H1 (cell line): ENCODE results near the gene FGF2. TPM values are rescaled to one million over a fixed set of nuclear protein-coding genes. Genes with fewer than 3 reads are reported as not detected.

Experiments
- CTCF ChIA-PET: fragments of 300-600 bp; sonication (Branson Sonifier 250); formaldehyde crosslinking; loops from one replicate; lab custom pipeline; 2021; ENCODE audit not compliant: partially characterized antibody; lab: Charles Lee
- POLR2A ChIA-PET: fragments of 300-600 bp; sonication (Branson Sonifier 250); formaldehyde crosslinking; loops from one replicate; lab custom pipeline; 2021; ENCODE audit warnings: inconsistent platforms; ENCODE audit not compliant: partially characterized antibody; lab: Charles Lee
- DNase-seq, 2 experiments: peaks; one replicate each; pipeline versions ENCODE4 v3.0.0 to v3.0.0-alpha.2; 2010 to 2022; ENCODE audit warnings: low spot score in 2 of 2, low read depth in 1 of 2, mixed read lengths in 1 of 2
- FAIRE-seq: peaks from 2 replicates; lab custom pipeline; 2011; peaks lifted over from hg19 to GRCh38; lab: Jason Lieb, UNC
- H2AFZ ChIP-seq: 2 replicates; pipeline ENCODE4 v1.8.1; 2012; ENCODE audit warnings: low read length, inconsistent platforms
- H2AK5ac ChIP-seq: 2 replicates; pipeline ENCODE4 v1.6.1; 2013; ENCODE audit warnings: low read depth, low read length
- H2BK120ac ChIP-seq: replicated peaks from 2 replicates; pipeline ENCODE3; 2013; ENCODE audit warnings: low read depth, low read length, inconsistent platforms
- H2BK12ac ChIP-seq: 2 replicates; pipeline ENCODE4 v1.6.1; 2013; ENCODE audit warnings: low read depth, low read length
- H2BK15ac ChIP-seq: 2 replicates; pipeline ENCODE4 v1.6.1; 2013; ENCODE audit warnings: low read length
- H2BK20ac ChIP-seq: 2 replicates; pipeline ENCODE4 v1.6.1; 2013; ENCODE audit warnings: low read length
- H2BK5ac ChIP-seq: 2 replicates; pipeline ENCODE4 v1.6.1; 2013; ENCODE audit warnings: low read depth, low read length
- H3K14ac ChIP-seq: 2 replicates; pipeline ENCODE4 v1.6.1; 2013; ENCODE audit warnings: inconsistent platforms; ENCODE audit not compliant: insufficient read length
- H3K18ac ChIP-seq: 2 replicates; pipeline ENCODE4 v1.6.1; 2013; ENCODE audit warnings: low read length; ENCODE audit errors: extremely low read depth
- H3K23ac ChIP-seq: 2 replicates; pipeline ENCODE4 v1.6.1; 2013; ENCODE audit warnings: inconsistent platforms; ENCODE audit not compliant: insufficient read length
- H3K23me2 ChIP-seq: 2 replicates; pipeline ENCODE4 v1.6.1; 2013; ENCODE audit warnings: low read depth, low read length
- H3K27ac ChIP-seq: 2 replicates; pipeline ENCODE4 v1.6.1; 2011; ENCODE audit warnings: low read depth, low read length, inconsistent platforms
- H3K27me3 ChIP-seq, 4 experiments: replicated peaks in 1 of 4; 1 replicate in 1 of 4; 2 replicates in 3 of 4; pipeline versions ENCODE4 v1.6.1 to v1.8.1; 2011 to 2013; ENCODE audit warnings: low read length in 3 of 4, mild to moderate bottlenecking in 3 of 4, inconsistent platforms in 2 of 4, mixed read lengths in 2 of 4, moderate library complexity in 1 of 4; ENCODE audit not compliant: control insufficient read depth in 3 of 4, insufficient read depth in 3 of 4; ENCODE audit errors: extremely low read depth in 1 of 4
- H3K36me3 ChIP-seq, 4 experiments: 2 replicates each; pipeline versions ENCODE4 v1.6.1 to v1.8.1; 2011 to 2013; ENCODE audit warnings: mild to moderate bottlenecking in 4 of 4, low read length in 3 of 4, moderate library complexity in 2 of 4, control low read depth in 1 of 4, inconsistent platforms in 1 of 4; ENCODE audit not compliant: insufficient read depth in 4 of 4, control insufficient read depth in 2 of 4
- H3K4ac ChIP-seq: replicated peaks from 2 replicates; pipeline ENCODE3; 2013; ENCODE audit warnings: low read length, low read depth, mixed read lengths, inconsistent platforms; ENCODE audit not compliant: insufficient read length
- H3K4me1 ChIP-seq, 4 experiments: replicated peaks in 1 of 4; 1 replicate in 1 of 4; 2 replicates in 3 of 4; pipeline versions ENCODE4 v1.6.1 to v1.8.1; 2011 to 2013; ENCODE audit warnings: low read length in 3 of 4, inconsistent platforms in 2 of 4, mixed read lengths in 1 of 4; ENCODE audit not compliant: insufficient read depth in 4 of 4, control insufficient read depth in 3 of 4
- H3K4me2 ChIP-seq, 2 experiments: 2 replicates each; pipeline versions ENCODE4 v1.6.1 to v1.8.1; 2011 to 2013; ENCODE audit warnings: low read depth in 2 of 2, low read length in 2 of 2, control low read depth in 1 of 2, inconsistent platforms in 1 of 2, mild to moderate bottlenecking in 1 of 2; ENCODE audit not compliant: insufficient read depth in 1 of 2
- H3K4me3 ChIP-seq, 4 experiments: fragments of 200-600, 300-600 bp in 1 of 4; sonication (generic), shearing (Covaris generic), sonication (Bioruptor Twin) in 1 of 4; 2 replicates each; pipeline versions ENCODE4 v1.5.1 to v1.8.1; 2011 to 2016; ENCODE audit warnings: low read length in 4 of 4, low read depth in 3 of 4, control low read depth in 2 of 4, inconsistent platforms in 2 of 4, mild to moderate bottlenecking in 2 of 4, mixed read lengths in 1 of 4, moderate library complexity in 1 of 4; ENCODE audit not compliant: insufficient read depth in 2 of 4; ENCODE audit errors: extremely low read depth in 1 of 4
- H3K56ac ChIP-seq: replicated peaks from 2 replicates; pipeline ENCODE3; 2013; ENCODE audit warnings: low read depth, mild to moderate bottlenecking, mixed read lengths, low read length, inconsistent platforms; ENCODE audit not compliant: insufficient read length
- H3K79me1 ChIP-seq: 2 replicates; pipeline ENCODE4 v1.6.1; 2013; ENCODE audit warnings: low read depth, low read length, control low read depth
- H3K79me2 ChIP-seq, 2 experiments: 2 replicates each; pipeline versions ENCODE4 v1.6.1 to v1.8.1; 2012 to 2013; ENCODE audit warnings: low read length in 2 of 2, mild to moderate bottlenecking in 2 of 2, inconsistent platforms in 1 of 2; ENCODE audit not compliant: insufficient read depth in 2 of 2, control insufficient read depth in 1 of 2
- H3K9ac ChIP-seq, 4 experiments: replicated peaks in 1 of 4; 1 replicate in 1 of 4; 2 replicates in 3 of 4; pipeline versions ENCODE4 v1.6.1 to v1.8.1; 2011 to 2013; ENCODE audit warnings: low read depth in 3 of 4, low read length in 3 of 4, control low read depth in 2 of 4, mild to moderate bottlenecking in 2 of 4, moderate library complexity in 2 of 4, inconsistent platforms in 1 of 4; ENCODE audit errors: extremely low read depth in 1 of 4
- H3K9me3 ChIP-seq, 2 experiments: 2 replicates each; pipeline versions ENCODE4 v1.6.1 to v1.8.1; 2012 to 2013; ENCODE audit warnings: mild to moderate bottlenecking in 2 of 2, moderate library complexity in 2 of 2, control low read depth in 1 of 2, inconsistent platforms in 1 of 2, low read depth in 1 of 2, low read length in 1 of 2, mixed read lengths in 1 of 2; ENCODE audit not compliant: insufficient read depth in 2 of 2
- H4K20me1 ChIP-seq, 2 experiments: replicated peaks in 1 of 2; 2 replicates each; pipeline versions ENCODE3 to v1.8.1; 2011 to 2013; ENCODE audit warnings: inconsistent platforms in 2 of 2, low read length in 2 of 2, mild to moderate bottlenecking in 1 of 2; ENCODE audit not compliant: insufficient read depth in 2 of 2, control insufficient read depth in 1 of 2
- H4K5ac ChIP-seq: 2 replicates; pipeline ENCODE4 v1.6.1; 2013; ENCODE audit warnings: low read length, low read depth, mixed read lengths, inconsistent platforms; ENCODE audit not compliant: insufficient read length
- H4K8ac ChIP-seq: 2 replicates; pipeline ENCODE4 v1.8.0; 2013; ENCODE audit warnings: mild to moderate bottlenecking, moderate library complexity, low read length, inconsistent platforms; ENCODE audit not compliant: insufficient read depth; ENCODE audit errors: extremely low read depth
- H4K91ac ChIP-seq: replicated peaks from 2 replicates; pipeline ENCODE3; 2013; ENCODE audit warnings: low read length, mixed read lengths, inconsistent platforms; ENCODE audit not compliant: insufficient read length
- CBX8 ChIP-seq: fragments of 300-800, 300-1000 bp; sonication (generic); IDR thresholded peaks from 2 replicates; pipeline ENCODE4 v1.7.1; 2016; ENCODE audit warnings: low read depth, low read length, borderline replicate concordance
- E2F6 ChIP-seq: IDR thresholded peaks from 2 replicates; pipeline ENCODE4 v1.6.1; 2012; ENCODE audit warnings: inconsistent platforms
- KDM4A ChIP-seq: IDR thresholded peaks from one replicate; pipeline ENCODE4 v1.7.1; 2012; ENCODE audit warnings: low read depth, mild to moderate bottlenecking, moderate library complexity, low read length, inconsistent platforms; ENCODE audit not compliant: severe bottlenecking
- MAFK ChIP-seq: IDR thresholded peaks from 2 replicates; pipeline ENCODE4 v1.6.1; 2012; ENCODE audit warnings: low read depth, mild to moderate bottlenecking, improper control_type of control experiment, low read length
- SUZ12 ChIP-seq: fragments of 200-600 bp; sonication (generic); IDR thresholded peaks from 2 replicates; pipeline ENCODE4 v1.6.1; 2012; ENCODE audit warnings: mild to moderate bottlenecking, inconsistent platforms, low read length, moderate library complexity, mixed read lengths
- TAF7 ChIP-seq: optimal IDR thresholded peaks from 2 replicates; pipeline ENCODE3; 2011; ENCODE audit warnings: low read depth, mild to moderate bottlenecking, inconsistent platforms, low read length, moderate library complexity, borderline replicate concordance
- TBP ChIP-seq: IDR thresholded peaks from 2 replicates; pipeline ENCODE4 v1.6.1; 2011; ENCODE audit warnings: low read depth, low read length, improper control_type of control experiment
- USF2 ChIP-seq: IDR thresholded peaks from 2 replicates; pipeline ENCODE4 v1.6.1; 2011; ENCODE audit warnings: low read length, improper control_type of control experiment
- whole genome bisulfite sequencing, 2 experiments: shearing (Covaris generic) in 1 of 2; methylation state at CpG; one replicate each; pipeline versions ENCODE4 v1.1.6 to v1.1.7; 2013 to 2015; ENCODE audit warnings: low lambda C conversion rate in 2 of 2, mixed read lengths in 2 of 2, inconsistent platforms in 1 of 2, low coverage in 1 of 2, missing lambda C conversion rate in 1 of 2; ENCODE audit not compliant: insufficient replicate concordance in 2 of 2, insufficient coverage in 1 of 2, insufficient read length in 1 of 2; ENCODE audit errors: extremely low coverage in 1 of 2, missing lambda C conversion rate in 1 of 2; 5-methylcytosine and 5-hydroxymethylcytosine counted together
- polyA plus RNA-seq, 7 experiments: library from polyadenylated mRNA; depleted of rRNA in 3 of 7; stranded (reverse) in 5 of 7; unstranded in 2 of 7; fragments of >200 nt in 5 of 7; fragments of 200-250 nt in 2 of 7; gene quantifications; 1 replicate in 5 of 7; 2 replicates in 1 of 7; 4 replicates in 1 of 7; pipeline versions ENCODE4 v1.2.1 to v1.2.3, GENCODE V29; 2011 to 2013; ENCODE audit warnings: missing spikeins in 2 of 7, mixed read lengths in 2 of 7
- total RNA-seq: library from RNA; stranded (reverse); fragmentation: NEBNext Ultra II Directional; extraction: Animal tissue kit (Norgen Biotek cat#: 25700); gene quantifications from 2 replicates; pipeline ENCODE4 v1.2.1, GENCODE V29; 2021

FGF2 gene
- total and polyA plus RNA-seq, 2 of the 8 experiments (the other 6 are each of a cell fraction or from before 2014, with no cell fraction given), result 23.4 to 145 TPM

GRCh38 chr4:122889726-122890125 lies 63.1 kb downstream of the FGF2 start:
- Histone ChIP-seq H4K91ac (no peak overlapping the region), H3K18ac (no peak overlapping the region), H3K9ac (no peak overlapping the region), H2BK12ac (no peak overlapping the region), H3K9me3 (no peaks in the 10 kb centered on the region), H3K4me1 (no peaks in the 10 kb centered on the region), H3K23me2 (no peaks in the 10 kb centered on the region), H2BK20ac (no peak overlapping the region), H3K27ac (no peak overlapping the region), H2AFZ (no peak overlapping the region), H3K14ac (no peak overlapping the region), H2BK15ac (no peak overlapping the region), H3K36me3 (peaks cover 0 to 96% (median 32%) of the 10 kb centered on the region in 4 experiments; a peak in 6 of 8 replicates), H2BK120ac (no peak overlapping the region), H3K27me3 (peaks cover 0 to 2% (median 0%) of the 10 kb centered on the region in 4 experiments; a peak in 1 of 7 replicates), H4K8ac (no peak overlapping the region), H4K20me1 (peaks cover 4 to 6% of the 10 kb centered on the region in 2 experiments), H3K79me2 (peaks cover 0 to 66% of the 10 kb centered on the region in 2 experiments; a peak in 2 of 4 replicates), H4K5ac (no peak overlapping the region), H3K23ac (no peak overlapping the region), H2BK5ac (no peak overlapping the region), H3K56ac (no peak overlapping the region), H3K4me2 (no peak overlapping the region), H3K79me1 (peaks cover 2% of the 10 kb centered on the region; the same call in 1 of the 2 replicates), H2AK5ac (no peak overlapping the region), H3K4me3 (no peak overlapping the region), H3K4ac (no peak overlapping the region)
- FAIRE-seq (no peak), DNase-seq (no peak)
- ChIA-PET POLR2A (interaction anchor here (0.8 kb wide), 1 partner anchor 9 kb away, joined by 3 read pairs; no protein-coding TSS in a partner anchor), CTCF (no interaction called here)
- 96% methylated on average over 1 of the region's 1 CpG; no CpG with 5 or more reads in 1 of the 2 experiments for WGBS, 2 experiments
- TF ChIP-seq SUZ12 (no peak), USF2 (no peak), TAF7 (no peak), MAFK (no peak), KDM4A (no peak), CBX8 (no peak), TBP (no peak), E2F6 (no peak)
